HG03066 (cell line): ENCODE results near the gene TBC1D17.

Experiments used
- ATAC-seq: cut with Tn5 transposase; IDR thresholded peaks from one replicate; pipeline ENCODE4 v1.9.1; 2021; ENCODE audit warnings: low read depth; ENCODE audit not compliant: unreplicated experiment

TBC1D17 gene

DNA sequence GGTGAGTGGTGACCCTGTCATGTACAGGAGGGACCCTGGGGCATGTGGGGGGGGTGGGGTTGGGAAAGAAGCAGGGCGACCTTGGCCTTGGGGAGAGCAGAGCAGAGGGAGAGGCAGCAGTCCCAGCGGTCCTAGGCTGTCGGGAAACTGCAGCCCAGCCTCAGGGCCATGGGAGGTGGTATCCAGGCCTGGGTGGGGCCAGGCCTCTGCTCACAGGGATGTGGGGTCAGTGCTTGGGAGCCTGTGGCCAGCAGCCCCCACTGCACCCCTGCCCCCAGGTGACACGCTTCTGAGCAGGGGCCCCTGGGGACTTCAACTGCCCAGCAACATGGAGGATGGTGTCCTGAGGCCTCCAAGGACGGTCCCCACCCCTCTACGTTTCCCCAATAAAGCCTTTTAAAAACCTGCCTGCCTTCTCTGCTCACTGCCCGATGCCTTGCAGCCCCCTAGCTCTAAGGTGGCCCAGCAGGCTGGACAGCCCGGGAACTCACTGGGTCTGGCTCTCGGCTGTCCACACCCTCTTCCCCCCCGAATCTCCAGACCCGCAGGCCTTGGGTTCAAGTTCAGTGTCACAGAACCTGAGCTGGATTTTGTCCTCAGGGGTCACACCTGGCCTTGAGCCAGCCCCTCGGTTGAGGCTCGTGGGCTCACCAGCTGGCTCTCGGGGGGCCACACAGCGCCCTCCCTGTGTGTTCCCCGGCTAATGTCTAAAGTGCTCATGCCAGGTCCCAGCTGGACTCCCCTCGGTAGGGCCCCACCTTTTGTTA lies 17.0 kb upstream of the TBC1D17 start:
- ATAC-seq: no peak

DNA sequence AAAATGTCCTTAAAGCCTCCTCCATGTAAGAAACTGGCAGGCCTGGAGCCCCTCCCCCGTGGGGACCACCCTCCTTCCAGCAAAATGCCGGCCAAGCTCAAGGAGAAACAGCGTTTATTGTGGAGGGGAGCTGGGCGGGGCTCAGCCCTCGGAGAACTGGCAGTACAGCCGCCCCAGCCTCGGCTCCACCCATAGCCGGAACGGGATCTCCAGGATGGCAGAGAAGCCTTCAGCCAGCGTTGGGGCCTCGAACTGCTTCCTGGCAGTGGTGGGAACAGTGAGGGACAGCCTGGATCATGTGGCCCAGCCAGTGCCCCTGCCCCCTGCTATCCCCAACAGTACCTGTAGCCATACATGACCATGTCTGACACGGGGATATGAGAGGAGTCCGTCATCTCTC lies 16.4 kb upstream of the TBC1D17 start:
- no peak for ATAC-seq

DNA sequence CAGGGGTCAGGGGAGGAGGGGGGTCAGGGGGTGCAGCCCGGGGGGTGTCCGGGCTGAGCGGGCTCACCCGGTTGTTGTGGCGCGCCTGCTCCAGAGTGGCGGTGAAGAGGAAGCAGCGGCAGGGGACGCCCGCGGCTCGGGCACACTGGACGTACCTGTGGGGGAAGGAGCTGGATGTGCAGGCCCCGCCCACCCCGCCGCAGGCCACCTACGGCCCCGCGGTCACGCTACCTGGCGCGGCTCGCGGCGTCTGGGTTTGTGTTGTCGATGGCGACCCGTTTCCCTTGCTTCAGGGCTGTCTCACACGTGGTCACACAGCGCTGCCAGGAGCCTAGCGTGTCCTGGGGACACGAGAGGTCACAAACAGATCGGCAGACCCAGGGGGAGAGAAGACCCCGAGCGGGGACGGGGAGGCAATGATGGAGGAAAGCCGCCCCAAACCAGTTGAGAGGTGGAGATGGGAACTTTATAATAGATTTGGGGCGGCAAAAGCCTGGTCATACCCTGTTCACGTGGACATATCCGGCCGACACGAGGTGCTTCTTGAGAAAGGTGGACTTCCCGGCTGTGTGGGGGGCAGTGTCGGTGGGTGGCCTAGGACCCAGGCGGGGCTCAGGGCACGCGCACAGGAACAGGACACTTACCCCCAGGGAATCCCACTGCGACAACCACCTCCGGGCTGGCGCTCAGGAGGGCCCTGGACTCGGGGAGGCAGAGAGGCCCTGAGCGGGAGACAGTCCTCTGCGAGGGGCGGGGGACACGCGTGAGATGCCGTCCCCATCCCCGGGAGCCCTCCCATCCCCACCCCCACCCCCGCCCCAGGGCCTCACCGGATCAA lies 15.7 kb upstream of the TBC1D17 start:
- no peak for ATAC-seq

DNA sequence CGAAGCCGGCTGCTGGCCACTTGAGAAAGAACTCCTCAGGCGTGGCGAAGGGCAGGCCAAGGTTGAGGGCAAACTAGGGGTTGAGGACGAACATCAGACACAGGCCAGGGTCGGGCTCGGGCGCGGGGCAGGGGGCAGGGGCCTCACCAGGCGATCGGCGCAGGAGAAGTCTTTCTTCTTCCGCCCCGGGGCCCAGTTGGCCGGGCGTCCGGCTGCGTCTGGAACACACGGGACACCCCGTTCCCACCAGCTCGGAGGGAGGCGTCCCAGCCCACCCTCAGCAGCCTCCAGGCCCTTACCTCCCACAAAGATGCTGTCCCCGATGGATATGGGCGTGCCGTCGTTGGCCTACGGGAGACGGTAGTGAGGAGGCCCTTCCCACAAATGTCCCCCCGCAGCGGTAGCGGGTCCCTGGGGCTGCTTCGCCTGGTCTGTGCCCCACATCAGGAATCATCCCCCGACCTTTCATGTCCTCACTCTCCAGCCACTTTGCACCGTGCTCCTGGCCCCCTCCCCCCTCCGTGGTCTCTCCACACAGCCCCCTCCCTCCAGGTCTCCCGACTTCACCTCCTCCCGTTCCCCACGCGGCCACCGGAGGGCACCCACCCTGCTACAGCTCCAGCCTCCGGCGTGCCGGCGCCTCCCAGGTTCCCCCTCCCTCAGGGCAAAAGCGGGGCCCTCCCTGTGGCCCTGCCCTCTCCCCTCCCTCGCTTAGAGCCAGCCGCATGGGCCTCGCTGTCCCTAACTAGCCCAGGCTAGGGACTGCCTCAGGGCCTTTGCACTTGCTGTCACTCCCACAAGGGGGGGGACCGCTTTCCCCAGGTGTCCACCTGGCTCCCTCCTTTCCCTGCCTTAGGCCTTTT lies 14.9 kb upstream of the TBC1D17 start:
- no peak for ATAC-seq

DNA sequence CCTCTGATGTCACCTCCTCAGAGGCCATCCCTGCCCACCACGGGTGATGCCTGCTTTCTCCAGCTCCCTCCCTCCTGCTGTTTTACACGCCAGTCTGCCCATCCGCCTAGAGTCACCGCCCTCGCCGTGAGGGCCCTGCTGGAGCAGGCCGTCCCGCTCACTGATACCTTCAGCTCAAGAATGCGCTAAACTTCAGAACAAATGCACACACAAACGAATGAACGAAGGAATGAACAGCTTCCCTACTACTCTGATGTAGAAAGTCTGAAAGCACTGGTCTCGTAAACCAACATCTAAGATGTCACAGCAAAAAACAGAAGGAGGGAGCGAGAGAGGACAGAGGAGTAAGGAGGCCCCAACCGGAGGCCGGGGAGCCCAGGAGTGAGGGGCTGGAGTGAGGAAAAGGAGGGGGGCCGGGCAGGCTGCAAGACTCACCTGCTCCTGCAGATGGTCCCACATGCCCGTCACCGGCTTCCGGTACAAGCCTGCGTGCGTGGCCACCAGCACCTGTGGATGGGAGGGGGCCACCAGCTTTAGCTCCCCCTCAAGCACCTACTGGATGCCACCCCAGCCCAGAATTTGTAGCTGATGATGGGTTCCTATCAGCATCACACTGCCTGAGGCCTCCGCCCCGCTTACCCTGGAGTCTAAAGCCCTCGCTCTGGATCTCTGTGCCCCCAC lies 14.1 kb upstream of the TBC1D17 start:
- ATAC-seq: no peak

DNA sequence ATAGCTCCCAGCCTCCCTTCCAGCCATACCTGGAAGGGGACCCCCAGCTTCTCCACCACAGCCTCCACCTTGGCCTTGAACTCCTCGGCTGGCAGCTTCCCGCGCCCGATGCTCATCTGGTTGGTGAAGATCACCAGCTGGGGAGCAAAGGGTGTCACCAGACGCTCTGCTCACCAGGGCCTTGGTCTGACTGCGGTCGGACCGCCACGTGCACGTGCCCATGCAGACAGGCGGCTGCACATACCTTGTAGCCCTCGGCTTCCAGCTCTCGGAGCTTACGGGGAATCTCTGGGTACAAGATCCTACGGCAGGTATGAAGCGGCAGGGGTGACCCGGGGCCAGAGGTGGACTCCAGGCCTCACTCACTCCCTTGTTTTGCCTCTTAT lies 13.6 kb upstream of the TBC1D17 start:
- ATAC-seq: no peak

DNA sequence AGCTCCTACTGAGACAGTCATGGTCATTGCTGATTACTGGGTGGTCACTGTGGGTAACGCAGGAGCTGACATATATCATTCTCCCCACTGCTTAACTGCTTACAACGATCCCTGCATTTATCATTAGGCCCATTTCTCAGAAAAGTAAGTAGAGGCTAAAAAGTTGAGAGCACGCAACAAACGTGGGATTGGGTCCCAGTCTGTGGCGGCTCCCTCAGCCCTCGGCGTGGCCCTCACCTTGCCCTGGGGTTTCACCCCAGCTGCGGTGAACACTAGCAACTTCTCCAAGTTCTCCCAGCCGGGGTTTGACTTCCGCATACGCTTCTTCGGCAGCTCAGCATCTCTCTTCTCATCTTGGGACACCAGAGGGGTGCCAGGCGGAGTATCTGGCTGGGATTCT lies 12.6 kb upstream of the TBC1D17 start:
- no peak for ATAC-seq

DNA sequence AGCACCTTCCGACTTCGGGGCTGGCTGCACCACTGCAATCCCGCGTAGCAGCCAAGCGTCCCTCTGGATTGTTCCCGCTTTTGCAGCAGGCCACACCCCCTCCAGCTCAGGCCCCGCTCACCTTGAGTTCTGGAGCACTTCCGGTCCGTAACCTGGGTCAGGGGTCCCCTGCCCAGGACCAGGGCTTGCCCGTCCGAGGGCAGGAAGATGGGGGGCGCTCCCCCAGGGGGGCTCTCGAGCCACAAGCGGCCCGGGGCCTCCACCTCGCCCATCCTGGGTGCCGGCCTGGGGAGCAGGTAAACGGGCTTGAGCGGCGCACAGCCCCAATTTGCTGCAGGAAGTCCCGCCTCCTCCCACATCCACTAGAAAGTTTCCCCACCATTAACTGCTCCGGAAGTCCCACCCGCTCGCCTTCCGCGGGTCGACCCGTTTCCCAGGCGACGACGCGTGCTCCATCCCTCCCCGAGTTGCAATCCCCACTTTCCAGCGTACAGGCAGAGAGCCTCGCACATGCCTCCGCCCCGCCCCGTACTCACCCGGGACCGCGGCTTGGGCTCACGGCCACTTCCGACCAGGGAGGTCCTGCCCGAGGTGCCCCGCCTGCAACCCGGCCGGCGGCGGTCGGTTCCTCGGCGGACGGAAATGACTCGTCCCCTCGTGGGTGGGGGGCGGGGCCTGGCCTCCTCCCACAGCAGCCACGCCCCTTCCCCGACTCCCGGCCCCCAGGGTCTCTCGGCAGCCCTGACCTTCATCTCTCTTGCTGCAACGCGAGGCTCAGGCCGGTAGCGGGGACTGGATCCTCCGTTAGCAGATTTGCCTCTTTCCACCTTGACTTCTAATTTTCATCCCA lies 10.3 kb upstream of the TBC1D17 start, which contains the start of gene PNKP:
PNKP (minus strand) TSS at position 644 of the 850 bp plus-strand sequence; CDS start at position 272, 372 bp downstream.
- ATAC-seq: peak; percentile 39

DNA sequence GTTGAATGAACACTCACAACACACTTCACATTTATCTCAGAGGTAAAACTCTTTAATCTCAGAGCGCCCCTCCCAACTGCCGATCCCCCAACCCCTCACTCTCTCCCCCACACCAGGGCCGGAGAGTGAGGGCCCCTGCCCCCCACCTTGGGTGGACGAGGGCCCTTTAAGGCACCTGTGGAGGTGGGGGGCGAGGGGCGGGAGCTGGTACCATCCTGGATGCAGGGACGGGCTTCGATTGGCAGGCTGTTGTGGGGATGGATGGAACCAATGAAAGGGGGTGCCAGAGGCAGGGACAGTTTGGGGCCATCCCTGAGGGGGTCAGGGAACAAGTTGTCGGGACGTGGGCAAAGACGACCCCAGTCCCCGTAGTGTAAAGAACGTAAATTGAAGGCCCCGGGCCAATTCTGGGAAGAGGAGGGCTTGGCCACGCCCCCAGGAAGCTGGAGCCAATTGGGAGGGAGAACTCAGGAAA lies 8.5 kb upstream of the TBC1D17 start:
- ATAC-seq: no peak

DNA sequence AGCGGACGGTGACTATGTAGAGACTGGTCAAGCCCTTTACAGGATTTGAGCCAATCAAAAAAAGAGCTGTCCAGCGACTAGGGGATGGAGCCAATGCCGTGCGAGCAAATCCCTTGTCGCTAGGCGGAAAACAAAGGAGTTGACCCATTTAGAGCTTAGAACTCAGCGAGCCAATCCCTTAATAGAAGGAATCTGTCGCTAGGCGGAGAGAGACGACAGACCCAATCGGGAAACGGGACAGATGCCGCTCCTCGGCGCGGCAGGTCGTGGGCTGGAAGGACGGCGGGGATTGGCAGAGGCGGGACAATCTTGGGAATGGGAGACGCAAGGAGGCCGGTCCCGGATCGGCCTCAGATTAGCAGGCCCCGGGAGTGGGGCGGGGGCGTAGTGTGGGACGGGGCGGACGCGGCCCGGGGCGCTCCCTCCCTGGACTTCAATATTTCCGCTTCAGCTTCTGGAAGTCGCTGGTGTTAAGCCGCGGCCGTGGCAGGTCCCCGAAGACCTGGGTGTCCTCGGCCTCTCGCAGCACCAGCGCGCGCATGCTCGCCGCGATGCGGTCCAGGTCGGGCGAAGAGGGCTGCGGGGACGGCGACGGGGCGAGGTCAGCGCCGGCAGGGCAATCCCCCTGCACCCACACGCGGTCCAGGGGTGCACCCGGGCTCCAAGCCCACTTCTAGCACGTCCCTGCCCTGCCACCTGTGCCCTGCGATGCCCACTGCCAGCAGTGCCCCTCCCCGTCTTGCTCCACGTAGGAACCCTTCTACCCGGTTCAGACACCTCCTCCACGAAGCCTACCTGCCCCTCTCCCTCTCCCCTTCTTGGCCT lies 7.8 kb upstream of the TBC1D17 start:
- peak; percentile 61 for ATAC-seq

DNA sequence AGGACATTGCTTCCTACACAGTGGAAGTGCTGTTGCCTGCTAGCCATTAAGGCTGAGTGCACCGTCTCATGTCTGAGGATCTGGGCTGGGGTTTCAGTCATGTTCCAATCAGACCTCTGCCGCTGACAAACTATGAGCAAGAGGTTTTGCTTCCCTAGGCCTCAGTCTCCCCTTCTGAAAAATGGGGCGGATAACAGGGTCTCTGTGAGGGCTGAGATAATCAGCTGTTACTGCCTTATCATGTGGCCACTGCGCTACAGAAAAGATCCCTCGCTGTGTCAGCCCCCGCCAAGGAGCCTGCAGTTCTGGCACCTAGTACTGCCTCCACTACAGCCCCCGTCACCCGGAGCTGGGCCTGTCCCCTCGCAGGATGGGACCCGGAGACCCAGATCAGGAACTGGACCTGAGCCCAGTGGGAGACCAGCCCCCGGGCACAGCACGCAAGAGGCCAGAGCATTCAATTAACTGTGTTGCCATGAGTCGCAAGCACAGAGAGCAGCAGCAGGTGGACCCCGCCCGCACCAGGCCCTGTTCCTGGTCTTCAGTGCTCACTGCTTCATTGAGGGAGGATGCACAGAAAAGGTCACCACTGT lies 7.1 kb upstream of the TBC1D17 start:
- ATAC-seq: no peak

DNA sequence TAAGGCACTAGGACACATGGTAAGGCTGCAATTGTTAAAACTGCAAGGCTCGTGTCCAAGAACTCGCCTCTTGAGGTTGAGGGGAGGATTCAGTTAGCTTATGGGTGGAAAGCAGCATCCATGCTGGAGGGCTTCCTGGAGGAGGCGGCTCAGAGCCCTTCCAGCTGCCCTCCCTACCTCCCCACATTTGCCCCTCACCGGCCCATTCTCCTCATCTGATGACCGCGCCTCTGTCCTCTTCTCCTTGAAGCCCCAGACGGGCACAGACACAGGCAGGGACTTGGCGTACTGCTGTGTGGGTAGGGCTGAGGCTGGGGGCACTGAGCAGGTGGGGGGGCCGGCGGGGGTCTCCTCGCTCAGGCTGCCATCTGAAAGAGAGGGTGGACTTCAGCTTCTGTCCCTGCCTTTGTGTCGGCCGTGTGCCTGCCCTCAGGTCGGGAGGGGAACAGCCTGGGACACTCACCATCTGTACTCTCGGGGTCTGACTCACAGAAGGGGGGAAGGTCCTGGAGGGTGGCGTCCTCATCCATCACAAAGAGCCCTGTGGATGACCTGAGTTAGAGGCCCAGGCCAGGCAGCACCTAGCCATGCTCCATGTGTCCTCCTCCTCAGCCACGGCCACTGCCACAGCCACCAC lies 6.0 kb upstream of the TBC1D17 start:
- ATAC-seq: no peak

DNA sequence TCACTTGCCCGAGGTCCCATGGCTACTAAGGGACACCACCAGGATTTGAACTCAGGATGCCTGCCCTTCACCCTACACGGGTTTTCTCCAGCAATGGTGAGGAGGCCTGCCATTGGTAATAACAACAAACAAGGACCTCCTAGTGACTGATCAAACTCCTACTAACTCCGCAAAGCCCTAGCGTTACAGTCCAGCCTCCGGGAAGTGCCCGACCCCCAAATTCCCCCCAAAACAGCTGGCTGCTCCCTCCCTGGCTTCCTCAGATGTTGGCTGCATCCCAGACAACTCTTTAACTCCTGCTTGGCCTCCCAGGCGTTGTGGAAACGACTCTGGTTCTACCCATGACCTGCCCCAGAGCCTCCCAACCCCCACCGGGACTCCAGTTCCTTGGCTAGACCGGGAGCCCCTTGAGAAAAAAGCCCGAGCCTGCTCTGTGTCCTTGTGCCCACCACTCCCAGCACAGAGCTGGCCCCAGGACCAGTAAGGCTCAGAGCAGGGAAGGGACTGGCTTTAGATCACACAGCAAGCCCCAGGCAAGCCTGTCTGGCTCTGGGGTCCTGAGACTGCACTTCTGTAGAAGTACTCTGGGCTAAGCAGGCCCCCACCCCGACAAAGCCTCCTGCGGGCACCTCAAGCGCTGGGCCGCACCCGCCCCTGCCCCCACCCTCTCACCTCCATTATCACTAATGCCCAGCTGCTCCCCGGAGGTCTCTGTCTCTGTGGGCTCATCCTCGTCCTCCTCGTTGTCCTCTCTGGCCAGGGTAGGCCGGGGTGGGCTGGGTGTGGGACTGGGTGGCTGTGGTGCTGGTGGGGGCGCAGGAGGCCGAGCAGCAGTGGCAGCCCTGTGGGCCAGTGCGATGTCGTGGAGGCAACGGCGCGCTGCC lies 5.0 kb upstream of the TBC1D17 start:
- ATAC-seq: no peak

DNA sequence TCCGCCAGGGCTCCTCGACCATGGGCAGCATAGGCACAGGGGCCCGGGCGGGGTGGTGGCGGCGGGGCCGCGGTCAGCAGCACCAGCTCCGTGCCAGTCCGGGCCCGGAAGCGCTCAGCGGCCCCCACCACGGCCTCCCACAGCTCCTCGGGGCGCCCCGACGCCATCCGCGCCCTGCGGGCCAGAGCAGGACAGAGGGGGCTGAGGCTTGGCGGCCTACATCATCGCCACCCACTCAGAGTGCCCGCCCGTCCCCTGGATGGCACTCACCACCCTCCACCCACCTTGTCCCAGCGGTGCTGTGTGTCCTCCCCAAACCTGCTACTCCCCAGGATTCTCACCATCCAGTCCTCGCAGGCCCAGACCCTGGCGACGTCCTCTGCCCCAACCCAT lies 4.4 kb upstream of the TBC1D17 start:
- no peak for ATAC-seq

DNA sequence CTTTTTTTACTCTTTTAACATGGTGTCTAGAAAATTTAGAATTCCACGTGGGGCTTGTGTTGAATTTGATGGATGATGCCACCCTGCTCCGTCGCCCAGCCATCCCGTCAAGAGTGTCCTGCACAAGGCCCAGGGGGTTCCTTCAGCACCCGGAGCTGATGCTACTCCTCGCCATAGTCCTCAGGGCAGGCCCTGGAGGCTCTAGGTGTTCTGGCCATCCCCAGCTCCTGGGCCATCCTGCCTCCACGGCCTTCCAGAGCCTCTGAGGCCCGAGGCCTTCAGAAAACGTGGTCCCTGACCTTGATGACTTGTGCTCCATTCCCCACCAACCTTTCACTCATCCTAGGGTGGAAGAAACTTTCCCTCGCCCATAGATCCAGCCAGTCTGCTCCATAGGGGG lies 3.7 kb upstream of the TBC1D17 start:
- no peak for ATAC-seq

DNA sequence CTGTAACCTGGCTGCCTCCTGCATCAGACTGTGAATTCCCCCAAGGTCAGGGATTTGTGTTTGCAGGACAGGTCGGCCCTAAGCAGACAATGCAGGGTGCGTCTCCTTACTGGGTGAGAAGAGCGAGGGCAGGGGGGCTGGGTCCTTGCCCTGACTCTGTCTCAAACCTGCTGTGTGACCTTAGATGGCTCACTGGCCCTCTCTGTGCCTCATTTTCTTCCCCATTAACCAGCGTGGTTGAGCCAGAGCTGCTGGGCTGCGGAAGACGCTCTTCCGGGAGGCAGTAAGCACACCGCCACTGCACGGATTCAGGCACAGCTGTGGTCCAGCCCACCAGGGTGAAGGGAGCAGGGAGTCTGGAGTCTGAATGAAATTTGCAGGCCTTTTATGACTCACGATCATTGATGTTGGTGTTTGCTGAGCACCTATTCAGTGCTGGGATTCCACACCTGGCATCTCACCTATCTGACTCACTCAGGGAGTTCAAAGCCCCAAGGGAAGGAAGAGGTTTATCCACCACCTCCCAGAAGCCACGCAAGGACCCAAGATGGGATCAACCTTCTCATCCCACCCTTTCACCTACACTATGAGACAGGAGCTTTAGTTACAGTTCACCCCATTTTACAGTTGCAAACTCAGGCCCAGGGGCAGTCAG lies 2.9 kb upstream of the TBC1D17 start:
- ATAC-seq: no peak
